Neuronal stem cell (in vitro differentiated cells): ENCODE measurements around the gene TBX2.
"Not testable (repeated sequence)": the region's sequence is repeated elsewhere in the genome, so short reads cannot be mapped to it uniquely, and the experiment has no call there.

Experiments
- DNase-seq: peaks from one replicate; pipeline ENCODE4 v3.0.0-alpha.2; 2013; ENCODE audit warnings: low spot score
- H2AFZ ChIP-seq: one replicate; pipeline ENCODE4 v1.6.1; 2013; ENCODE audit warnings: mild to moderate bottlenecking, low read length, inconsistent platforms
- H2AK5ac ChIP-seq: 2 replicates; pipeline ENCODE4 v1.6.1; 2013; ENCODE audit warnings: low read depth, mild to moderate bottlenecking, inconsistent platforms, low read length, moderate library complexity, mixed read lengths
- H2BK120ac ChIP-seq: 2 replicates; pipeline ENCODE4 v1.6.1; 2013; ENCODE audit warnings: low read depth, mild to moderate bottlenecking, inconsistent platforms, low read length, moderate library complexity, mixed read lengths
- H2BK12ac ChIP-seq: one replicate; pipeline ENCODE4 v1.6.1; 2013; ENCODE audit warnings: low read length, inconsistent platforms
- H2BK15ac ChIP-seq: 2 replicates; pipeline ENCODE4 v1.6.1; 2013; ENCODE audit warnings: mild to moderate bottlenecking, low read length, inconsistent platforms, mixed read lengths
- H2BK5ac ChIP-seq: one replicate; pipeline ENCODE4 v1.6.1; 2013; ENCODE audit warnings: inconsistent platforms, mild to moderate bottlenecking, low read length, moderate library complexity
- H3K14ac ChIP-seq: one replicate; pipeline ENCODE4 v1.6.1; 2013; ENCODE audit warnings: low read length, inconsistent platforms
- H3K18ac ChIP-seq: 2 replicates; pipeline ENCODE4 v1.6.1; 2013; ENCODE audit warnings: low read length, inconsistent platforms
- H3K23ac ChIP-seq: 2 replicates; pipeline ENCODE4 v1.6.1; 2013; ENCODE audit warnings: low read depth, mild to moderate bottlenecking, mixed read lengths, low read length, inconsistent platforms; ENCODE audit not compliant: poor library complexity
- H3K27ac ChIP-seq: replicated peaks from 3 replicates; pipeline ENCODE4 v1.5.1; 2013; ENCODE audit warnings: low read length, inconsistent platforms
- H3K27me3 ChIP-seq, 3 experiments: 2 replicates each; pipeline ENCODE4 v1.6.1; 2013; ENCODE audit warnings: low read length in 3 of 3, mild to moderate bottlenecking in 2 of 3, inconsistent platforms in 1 of 3, low read depth in 1 of 3, mixed read lengths in 1 of 3, moderate library complexity in 1 of 3; ENCODE audit not compliant: control insufficient read depth in 3 of 3, insufficient read depth in 3 of 3
- H3K36me3 ChIP-seq, 2 donors: replicated peaks in 1 of 2; 2 replicates each; pipeline ENCODE4 v1.6.1; 2013; ENCODE audit warnings: low read length in 2 of 2; ENCODE audit not compliant: control insufficient read depth in 2 of 2, insufficient read depth in 2 of 2
- H3K4ac ChIP-seq: 2 replicates; pipeline ENCODE4 v1.6.1; 2013; ENCODE audit warnings: inconsistent platforms, mild to moderate bottlenecking, low read length, moderate library complexity
- H3K4me1 ChIP-seq, 2 donors: 1 replicate in 1 of 2; 2 replicates in 1 of 2; pipeline ENCODE4 v1.6.1; 2013; ENCODE audit warnings: low read length in 2 of 2, low read depth in 1 of 2; ENCODE audit not compliant: control insufficient read depth in 2 of 2, insufficient read depth in 1 of 2
- H3K4me2 ChIP-seq: one replicate; pipeline ENCODE4 v1.6.1; 2013; ENCODE audit warnings: mild to moderate bottlenecking, low read length, inconsistent platforms; ENCODE audit not compliant: insufficient read depth, poor library complexity, severe bottlenecking
- H3K4me3 ChIP-seq, 2 donors: 2 replicates each; pipeline ENCODE4 v1.5.1; 2013; ENCODE audit warnings: low read length in 2 of 2, mild to moderate bottlenecking in 2 of 2, inconsistent platforms in 1 of 2, moderate library complexity in 1 of 2
- H3K79me1 ChIP-seq: one replicate; pipeline ENCODE4 v1.6.1; 2013; ENCODE audit warnings: low read depth, mild to moderate bottlenecking, inconsistent platforms, low read length, moderate library complexity
- H3K9ac ChIP-seq: one replicate; pipeline ENCODE4 v1.6.1; 2013; ENCODE audit warnings: mild to moderate bottlenecking, low read depth, low read length, inconsistent platforms; ENCODE audit not compliant: poor library complexity
- H3K9me3 ChIP-seq, 2 donors: replicated peaks in 1 of 2; 2 replicates each; pipeline versions ENCODE3 to v1.6.1; 2013; ENCODE audit warnings: low read length in 2 of 2, mild to moderate bottlenecking in 2 of 2, inconsistent platforms in 1 of 2, low read depth in 1 of 2, mixed read lengths in 1 of 2, moderate library complexity in 1 of 2; ENCODE audit not compliant: control insufficient read depth in 2 of 2, insufficient read depth in 1 of 2
- H4K8ac ChIP-seq: one replicate; pipeline ENCODE4 v1.6.1; 2013; ENCODE audit warnings: low read depth, mild to moderate bottlenecking, inconsistent platforms, low read length, moderate library complexity
- H4K91ac ChIP-seq: one replicate; pipeline ENCODE4 v1.6.1; 2013; ENCODE audit warnings: low read length, low read depth, mild to moderate bottlenecking, inconsistent platforms; ENCODE audit not compliant: poor library complexity
- WGBS, 2 donors: extraction: QIAGEN DNeasy Blood & Tissue Kit; methylation state at CpG; one replicate each; pipeline ENCODE4 v1.1.7; 2013; ENCODE audit warnings: missing lambda C conversion rate in 2 of 2, mixed read lengths in 1 of 2; ENCODE audit not compliant: insufficient read length in 2 of 2, insufficient replicate concordance in 1 of 2; ENCODE audit errors: extremely low coverage in 2 of 2; 5-methylcytosine and 5-hydroxymethylcytosine counted together

TBX2 gene

DNA sequence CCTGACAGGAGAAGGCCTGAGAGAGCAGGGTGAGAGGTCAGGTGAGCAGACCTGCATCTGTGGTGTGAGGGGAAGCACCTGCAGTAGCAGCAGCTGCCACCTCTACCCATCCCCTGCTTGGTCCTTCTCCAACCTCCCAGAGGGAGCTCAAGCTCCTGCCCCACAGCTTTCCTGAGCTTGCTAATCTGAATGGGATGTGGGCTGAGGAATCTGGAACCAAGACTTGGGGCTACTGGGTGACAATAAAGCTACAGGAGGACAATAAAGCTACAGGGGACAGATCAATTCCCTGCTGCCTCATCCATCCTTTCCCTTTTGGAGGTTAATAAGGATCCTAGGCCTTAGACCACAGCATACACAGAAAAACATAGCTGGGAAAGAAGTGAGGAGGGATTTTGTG lies 47.7 kb downstream of the TBX2 start:
- H4K8ac ChIP-seq, result no peak overlapping the region
- no peak overlapping the region for H2BK12ac ChIP-seq
- no peak overlapping the region for H2BK5ac ChIP-seq
- no peak overlapping the region for H3K27ac ChIP-seq
- H2AK5ac ChIP-seq, result no peak overlapping the region
- no peaks in the 10 kb centered on the region for H3K79me1 ChIP-seq
- H3K9ac ChIP-seq, result no peak overlapping the region
- no peak overlapping the region for H2AFZ ChIP-seq
- no peaks in the 10 kb centered on the region for H3K36me3 ChIP-seq
- H3K27me3 ChIP-seq, result peaks cover 13 to 86% (median 24%) of the 10 kb centered on the region in 3 experiments
- H3K4ac ChIP-seq, result no peak overlapping the region
- no peak overlapping the region for H2BK120ac ChIP-seq
- peaks cover 1 to 3% of the 10 kb centered on the region in 2 donors for H3K4me1 ChIP-seq
- H3K4me3 ChIP-seq, result no peak overlapping the region
- no peak overlapping the region for H4K91ac ChIP-seq
- no peak overlapping the region for H3K18ac ChIP-seq
- no peak overlapping the region for H2BK15ac ChIP-seq
- peaks cover 0 to 7% of the 10 kb centered on the region in 2 donors for H3K9me3 ChIP-seq
- H3K23ac ChIP-seq, result no peak overlapping the region
- H3K14ac ChIP-seq, result no peak overlapping the region
- H3K4me2 ChIP-seq, result no peak overlapping the region
- no peak for DNase-seq

DNA sequence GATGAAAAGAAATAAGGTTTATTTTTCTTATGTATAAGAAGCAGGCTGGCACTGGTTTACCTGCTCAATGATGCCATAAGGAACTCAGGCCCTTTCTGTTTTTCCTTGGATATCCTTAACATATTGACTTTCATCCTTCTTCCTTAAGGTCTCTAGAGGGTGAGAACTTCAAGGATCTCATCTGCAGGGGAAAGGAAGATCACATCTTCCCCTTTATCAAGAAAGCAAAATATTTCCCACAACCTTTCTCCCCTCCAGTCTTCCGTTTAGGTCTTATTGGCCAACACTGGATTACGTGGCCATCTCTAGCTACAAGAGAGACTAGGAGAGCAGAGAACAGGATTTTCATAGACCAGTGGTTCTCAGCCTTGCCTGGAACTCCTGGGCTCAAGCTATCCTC lies 48.4 kb downstream of the TBX2 start:
- H3K27ac ChIP-seq, result no peak overlapping the region
- H3K4me1 ChIP-seq, result peaks cover 3 to 5% of the 10 kb centered on the region in 2 donors
- no peak overlapping the region for H2BK5ac ChIP-seq
- no peaks in the 10 kb centered on the region for H3K79me1 ChIP-seq
- H3K23ac ChIP-seq, result no peak overlapping the region
- H3K14ac ChIP-seq, result no peak overlapping the region
- H3K9me3 ChIP-seq, result peaks cover 0 to 7% of the 10 kb centered on the region in 2 donors
- no peak overlapping the region for H2AFZ ChIP-seq
- no CpG with 5 or more reads among the region's 2 CpGs for WGBS, 2 donors
- H3K18ac ChIP-seq, result no peak overlapping the region
- no peak overlapping the region for H3K4me2 ChIP-seq
- no peak overlapping the region for H2BK15ac ChIP-seq
- no peak overlapping the region for H2BK12ac ChIP-seq
- no peak overlapping the region for H3K4me3 ChIP-seq
- no peak overlapping the region for H3K4ac ChIP-seq
- H3K36me3 ChIP-seq, result no peaks in the 10 kb centered on the region
- H4K8ac ChIP-seq, result no peak overlapping the region
- no peak overlapping the region for H2AK5ac ChIP-seq
- DNase-seq, result no peak
- no peak overlapping the region for H4K91ac ChIP-seq
- peaks cover 18 to 90% (median 30%) of the 10 kb centered on the region in 3 experiments for H3K27me3 ChIP-seq
- no peak overlapping the region for H3K9ac ChIP-seq
- no peak overlapping the region for H2BK120ac ChIP-seq

DNA sequence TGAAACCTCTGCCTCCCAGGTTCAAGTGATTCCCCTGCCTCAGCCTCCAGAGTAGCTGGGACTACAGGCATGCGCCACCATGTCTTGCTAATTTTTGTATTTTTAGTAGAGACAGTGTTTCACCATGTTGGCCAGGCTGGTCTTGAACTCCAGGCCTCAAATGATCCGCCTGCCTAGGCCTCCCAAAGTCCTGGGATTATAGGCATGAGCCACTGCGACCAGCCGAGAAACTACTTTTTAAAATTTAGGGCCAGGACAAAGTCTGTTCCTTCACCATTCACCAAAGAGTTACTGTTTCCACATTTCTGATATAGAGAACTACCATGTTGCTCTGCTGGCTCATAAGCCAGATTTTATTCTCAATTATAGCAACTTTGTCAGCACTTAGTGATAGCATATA lies 49.5 kb downstream of the TBX2 start:
- H4K8ac ChIP-seq, H3K4me2 ChIP-seq, H3K9me3 ChIP-seq, H3K27ac ChIP-seq, H3K18ac ChIP-seq, DNase-seq, H3K4me3 ChIP-seq, H2BK5ac ChIP-seq, H3K14ac ChIP-seq, H3K4ac ChIP-seq, H2BK15ac ChIP-seq, H3K4me1 ChIP-seq, H2AFZ ChIP-seq, H3K36me3 ChIP-seq, H2AK5ac ChIP-seq, H4K91ac ChIP-seq, H3K9ac ChIP-seq, H3K79me1 ChIP-seq, H2BK120ac ChIP-seq, H3K23ac ChIP-seq, H2BK12ac ChIP-seq: not testable (repeated sequence)
- H3K27me3 ChIP-seq, result peaks cover 18 to 96% (median 34%) of the 10 kb centered on the region in 3 experiments
- WGBS, 2 donors, result no CpG with 5 or more reads among the region's 4 CpGs

DNA sequence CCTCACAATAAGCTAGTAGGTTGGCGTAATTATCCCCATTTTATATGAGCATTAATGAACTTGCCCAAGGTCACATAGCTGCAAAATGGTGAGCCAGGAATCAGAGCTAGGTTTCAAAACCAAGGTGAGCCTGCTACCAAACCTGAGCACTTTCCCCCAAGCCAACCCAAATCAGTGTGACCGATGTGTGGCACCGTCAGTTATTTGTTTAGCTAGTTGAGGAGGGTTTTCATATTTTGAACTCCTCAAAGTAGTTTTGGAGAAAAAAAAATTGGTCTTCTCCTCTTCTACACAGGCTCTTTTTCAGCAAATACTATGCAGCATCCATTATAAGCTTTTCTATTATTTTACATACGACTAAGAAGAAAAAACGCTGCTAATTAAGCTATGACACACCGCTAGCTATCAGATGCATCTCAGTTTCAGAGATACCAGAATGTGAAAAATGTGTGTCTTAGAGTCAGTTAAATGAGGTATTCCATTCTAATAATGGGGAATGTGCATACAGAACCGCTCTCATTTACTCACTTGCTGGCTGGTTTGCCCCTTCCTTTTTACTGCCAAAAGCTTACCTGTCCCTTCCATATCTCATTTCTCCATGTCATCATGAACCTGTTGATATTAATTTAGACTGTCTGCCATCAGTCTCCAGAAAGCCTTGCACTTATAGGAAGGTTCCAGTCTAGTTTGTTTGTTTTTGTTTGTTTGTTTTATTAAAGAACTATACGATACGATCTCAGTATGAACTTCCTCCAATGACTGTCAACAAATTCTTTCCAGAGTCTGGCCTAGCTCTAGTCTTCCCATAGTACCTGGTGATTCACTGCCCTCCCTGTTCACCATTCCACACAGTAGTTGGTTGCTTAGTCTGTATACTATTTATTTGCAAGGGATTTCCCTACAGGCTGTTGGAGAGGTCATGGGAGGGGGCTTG lies 50.3 kb downstream of the TBX2 start:
- Histone ChIP-seq H4K91ac (no peak overlapping the region), H2AFZ (no peak overlapping the region), H3K4me1 (peaks cover 6 to 7% of the 10 kb centered on the region in 2 donors), H3K27me3 (peaks cover 27 to 96% (median 43%) of the 10 kb centered on the region in 3 experiments), H3K27ac (no peak overlapping the region), H3K18ac (no peak overlapping the region), H3K4me2 (no peak overlapping the region), H4K8ac (no peak overlapping the region), H3K9ac (no peak overlapping the region), H3K4ac (no peak overlapping the region), H2BK120ac (no peak overlapping the region), H3K14ac (no peak overlapping the region), H3K23ac (no peak overlapping the region), H3K79me1 (no peaks in the 10 kb centered on the region), H2BK15ac (no peak overlapping the region), H3K36me3 (no peaks in the 10 kb centered on the region), H3K4me3 (no peak overlapping the region), H2BK12ac (no peak overlapping the region), H2BK5ac (no peak overlapping the region), H3K9me3 (peaks cover 0 to 7% of the 10 kb centered on the region in 2 donors), H2AK5ac (no peak overlapping the region)
- no peak for DNase-seq
- WGBS, 2 donors, result no CpG with 5 or more reads among the region's 9 CpGs
